Stimulated activated CD8-positive, alpha-beta memory T cell treated with anti-CD3 and anti-CD28 coated beads, Interleukin-4, amount 100 ng/mL, for 48 hours (primary cell): ENCODE results near the gene COX18.

ENCODE experiments used
- DNase-seq: peaks from one replicate; pipeline ENCODE4 v3.0.0-alpha.2; 2020

COX18 gene

GRCh38 chr4:73069338-73070073, at the start of gene COX18:
Gene COX18, minus strand, starts transcription at chr4:73069716. Its CDS starts 67 bp downstream, at chr4:73069649.
- DNase-seq: peak; percentile 97

DNA sequence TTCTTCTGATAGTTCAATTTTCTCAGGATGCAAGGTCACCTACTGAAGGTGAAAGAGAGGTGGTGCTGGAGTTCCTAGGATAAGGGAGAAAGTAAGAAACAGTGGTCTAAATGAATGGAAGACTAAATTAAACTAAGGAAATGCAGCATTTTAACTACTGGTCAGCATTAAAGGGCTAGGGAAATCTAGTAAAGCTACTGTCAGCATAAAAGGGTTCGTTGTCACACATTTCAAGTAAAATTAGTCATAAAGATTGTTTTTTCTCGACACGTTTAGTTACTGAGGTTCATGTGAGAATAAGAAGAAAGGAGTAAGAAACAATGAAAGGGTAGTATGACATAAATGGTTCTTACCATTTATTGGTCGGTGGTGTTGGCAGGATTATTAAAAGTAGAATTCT, 40.0 kb upstream of the COX18 start:
- DNase-seq: no peak

GRCh38 chr4:73104695-73105094, 35.2 kb upstream of the COX18 start:
- no peak for DNase-seq

DNA sequence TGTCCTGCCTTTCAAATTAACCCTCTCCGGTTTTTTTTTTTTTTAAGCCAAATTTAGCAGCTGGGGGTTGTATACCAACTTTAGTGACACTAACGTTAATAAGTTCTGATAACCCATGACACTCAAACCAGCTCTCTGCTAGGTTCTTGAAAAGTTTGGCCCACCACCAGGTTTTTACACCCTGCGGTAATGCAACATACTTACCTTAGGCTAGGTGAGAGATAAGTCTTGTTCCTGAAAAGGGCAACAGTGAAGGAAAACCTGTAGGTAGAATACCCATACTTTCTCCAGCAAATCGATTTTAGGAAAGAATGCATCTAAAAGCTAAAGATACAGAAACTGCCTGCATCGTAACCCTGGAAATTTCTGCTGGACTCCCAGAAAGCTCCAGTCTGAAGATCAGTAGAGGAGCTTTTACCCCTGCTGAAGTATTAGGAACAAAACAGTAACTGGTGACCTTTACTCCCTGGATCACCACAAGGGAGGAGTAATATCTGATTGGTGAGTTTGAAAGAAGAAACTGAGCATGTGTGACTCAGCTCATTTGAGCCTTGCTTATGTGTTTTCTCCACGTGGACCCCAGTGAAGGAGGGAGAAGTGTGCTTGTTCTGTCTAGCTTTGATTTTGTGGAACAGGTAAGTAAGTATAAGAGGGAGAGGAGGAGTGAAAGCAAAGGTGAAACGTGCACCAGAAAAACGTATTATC, 34.4 kb upstream of the COX18 start:
- no peak for DNase-seq

DNA sequence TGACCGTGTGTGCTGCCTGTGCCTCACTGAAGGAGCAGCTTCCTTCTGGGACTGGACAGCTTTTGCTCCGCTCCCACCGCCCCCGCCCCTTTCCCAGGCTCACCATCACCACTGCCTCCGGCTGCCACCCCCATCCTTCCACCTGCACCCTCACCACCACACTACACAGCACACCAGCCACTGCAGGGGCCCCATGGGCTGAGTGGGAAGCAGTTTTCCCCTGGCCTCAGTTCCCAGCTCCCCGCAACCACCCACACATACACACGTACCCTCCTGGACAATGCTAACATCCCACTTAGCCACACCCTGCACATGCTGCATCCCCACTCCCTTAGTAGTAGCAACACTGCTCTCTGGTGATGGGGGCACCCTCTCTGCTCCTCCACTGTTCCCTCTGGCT, 29.6 kb upstream of the COX18 start:
- DNase-seq: no peak

GRCh38 chr4:73098713-73099112, 29.2 kb upstream of the COX18 start:
- DNase-seq: no peak

GRCh38 chr4:73098016-73098415, 28.5 kb upstream of the COX18 start:
- DNase-seq: no peak

- no peak for DNase-seq
These were observed 23.4 kb upstream of the COX18 start for GRCh38 chr4:73092868-73093267.

- DNase-seq: no peak
These were observed 21.2 kb upstream of the COX18 start for GRCh38 chr4:73090738-73091137.

DNA sequence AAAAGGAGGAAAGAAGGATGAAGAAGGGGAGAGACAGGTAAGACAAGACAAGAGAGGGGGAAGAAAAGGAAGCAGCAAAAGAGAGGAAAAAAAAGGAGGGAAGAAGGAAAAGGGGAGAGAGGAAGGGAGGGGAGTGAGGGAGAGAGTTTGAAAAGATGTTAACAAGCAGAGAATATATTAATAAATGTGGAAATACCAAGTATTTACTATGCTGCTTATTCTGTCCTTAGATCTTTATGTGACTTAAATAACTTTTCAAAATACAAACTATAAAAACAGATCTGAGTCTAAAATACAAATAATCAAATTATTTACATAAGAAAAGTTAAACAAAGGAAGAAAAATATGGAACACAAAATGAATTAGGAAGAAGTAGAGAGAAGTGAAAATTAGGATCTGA, 18.4 kb upstream of the COX18 start:
- no peak for DNase-seq

DNA sequence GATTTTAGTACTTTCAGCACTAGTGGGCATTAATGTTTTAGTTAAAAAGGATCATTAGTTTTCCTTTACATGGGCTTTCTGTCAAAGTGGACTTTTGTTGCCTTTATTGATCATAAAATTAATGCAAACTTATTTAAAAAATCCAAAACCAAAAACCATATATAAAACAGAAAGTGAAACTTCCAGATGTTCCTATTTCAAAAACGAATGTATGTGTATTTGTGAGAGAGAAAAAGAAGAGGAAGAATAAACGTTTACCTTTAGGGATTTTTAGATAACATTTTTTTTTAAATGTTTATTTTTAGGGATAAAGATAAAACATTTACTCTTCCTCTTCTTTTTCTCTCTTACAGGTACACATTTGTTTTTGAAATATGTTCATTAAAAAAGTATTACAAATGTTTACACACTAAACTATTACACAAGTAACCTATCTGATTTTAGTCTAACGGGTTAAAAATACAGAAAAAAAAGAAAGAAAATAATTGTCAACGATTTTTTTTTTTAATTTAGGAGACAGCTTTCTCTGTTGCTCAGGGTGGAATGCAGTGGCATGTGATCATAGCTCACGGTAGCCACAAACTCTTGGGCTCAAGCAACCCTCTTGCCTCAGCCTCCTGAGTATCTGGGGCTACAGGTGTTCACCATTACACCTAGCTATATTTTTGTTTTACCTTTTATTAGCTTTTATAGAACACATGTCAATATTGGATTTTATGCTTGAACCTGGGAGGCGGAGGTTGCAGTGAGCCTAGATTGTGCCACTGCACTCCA, 16.8 kb upstream of the COX18 start:
- no peak for DNase-seq

- DNase-seq: no peak
These were observed 11.3 kb upstream of the COX18 start for GRCh38 chr4:73080789-73081188.

- no peak for DNase-seq
These were observed 6.3 kb upstream of the COX18 start for GRCh38 chr4:73075832-73076231.

DNA sequence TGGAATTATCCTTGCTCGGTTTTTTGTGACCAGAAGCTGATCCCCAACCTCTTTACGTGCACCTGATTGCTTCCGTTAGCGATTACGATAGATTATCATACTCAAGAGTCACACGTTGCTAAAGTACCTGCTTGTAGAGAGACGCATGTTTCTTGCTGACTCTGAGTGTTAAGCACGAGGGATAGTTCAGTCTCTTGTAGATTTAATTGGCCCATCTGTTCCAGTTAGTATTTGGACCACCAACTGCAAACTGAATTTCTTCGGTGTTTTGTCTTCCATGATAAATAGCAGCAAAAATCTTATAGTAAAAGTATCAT, 516 bp upstream of the COX18 start:
- DNase-seq: no peak

GRCh38 chr4:73068491-73069337, 802 bp downstream of the COX18 start:
- DNase-seq: no peak

- no peak for DNase-seq
These were observed 1.5 kb downstream of the COX18 start for GRCh38 chr4:73067971-73068394.

GRCh38 chr4:73066928-73067327, 2.6 kb downstream of the COX18 start:
- no peak for DNase-seq

DNA sequence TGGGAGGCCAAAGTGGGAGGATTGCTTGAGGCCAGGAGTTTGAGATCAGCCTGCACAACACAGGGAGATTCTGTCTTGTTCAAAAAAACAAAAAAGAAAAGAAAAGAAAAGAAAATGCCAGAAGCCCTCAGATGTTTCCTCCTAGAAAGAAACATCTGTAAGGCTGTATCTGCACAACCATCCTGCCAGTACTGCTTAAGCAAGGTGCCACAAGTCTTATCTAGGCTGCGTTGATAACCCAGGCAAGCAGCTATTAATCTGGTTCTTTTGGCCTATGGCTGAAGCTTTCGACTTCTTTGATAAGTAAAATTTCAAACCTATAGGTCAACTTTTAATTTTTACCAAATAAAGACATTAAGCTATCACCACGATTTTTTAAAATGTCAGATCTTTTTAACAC, 3.1 kb downstream of the COX18 start:
- no peak for DNase-seq

GRCh38 chr4:73064536-73064935, 5.0 kb downstream of the COX18 start:
- no peak for DNase-seq

DNA sequence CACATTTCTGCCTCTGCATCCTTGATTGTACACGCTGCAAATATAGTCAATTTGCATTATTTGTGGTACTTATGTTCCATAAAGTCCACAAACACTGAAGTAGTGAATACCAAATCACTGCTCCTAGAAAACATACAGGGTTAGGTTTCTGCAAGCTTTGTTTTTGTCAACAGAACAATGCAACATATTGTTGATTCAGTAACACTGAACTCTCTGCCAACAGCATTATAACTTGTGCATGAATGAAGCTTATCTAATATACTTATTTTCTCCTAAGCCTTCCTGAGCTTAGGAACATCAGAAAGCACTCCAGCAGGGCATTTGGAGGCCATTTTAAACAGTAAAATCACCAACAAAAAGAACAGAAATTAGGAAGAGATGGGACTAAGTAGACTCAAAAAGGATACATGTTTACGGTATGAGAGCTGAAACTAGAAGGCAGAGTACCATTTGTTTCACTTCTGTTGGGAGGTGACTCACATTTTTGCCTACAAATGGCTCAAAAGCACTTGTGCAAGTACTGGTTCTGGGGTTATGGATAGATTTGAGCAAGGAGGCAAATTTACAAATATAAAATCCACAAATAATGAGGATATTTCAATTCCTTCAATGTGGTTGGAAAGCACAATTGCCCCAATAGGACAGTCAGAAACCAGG, 14.1 kb downstream of the COX18 start:
- DNase-seq: no peak

- no peak for DNase-seq
These were observed 15.5 kb downstream of the COX18 start for GRCh38 chr4:73053974-73054480.

- no peak for DNase-seq
These were observed 16.4 kb downstream of the COX18 start for GRCh38 chr4:73053076-73053475.
